K562 (cell line): ENCODE results near the gene ZSCAN25. TPM values are rescaled to one million over a fixed set of nuclear protein-coding genes. Genes with fewer than 3 reads are reported as not detected.
A peak's percentile ranks its signal among the peaks of the same experiment; 100 is the strongest.

Experiments
- ATAC-seq: fragments of 200-7000 bp; cut with Tn5 transposase; 3 replicates; pipeline ENCODE4 v1.9.1; 2020; ENCODE audit warnings: moderate library complexity
- BruUV-seq: library from RNA; stranded (reverse); fragments of 400-500 nt; replicated peaks from 2 replicates; lab custom pipeline; 2021; lab: Mats Ljungman, UMichigan
- CTCF ChIA-PET: fragments of 300-600 bp; formaldehyde crosslinking; extraction: SDS; loops from one replicate; lab custom pipeline; 2021; ENCODE audit warnings: low intra/inter-chr PET ratio; lab: Yijun Ruan, JAX
- POLR2A ChIA-PET: fragments of 300-600, 350-650 bp; sonication (Branson Sonifier 250); formaldehyde crosslinking; extraction: SDS; loops from one replicate; lab custom pipeline; 2021; ENCODE audit warnings: antibody characterized with exemption, inconsistent platforms; lab: Yijun Ruan, JAX
- DNase-seq, 4 experiments: peaks; one replicate each; pipeline versions ENCODE4 v3.0.0 to v3.0.0-alpha.2; 2011 to 2018; ENCODE audit warnings: low spot score in 3 of 4, mixed read lengths in 3 of 4; ENCODE audit errors: extremely low read depth in 1 of 4
- FAIRE-seq: peaks from 2 replicates; lab custom pipeline; 2011; peaks lifted over from hg19 to GRCh38; lab: Jason Lieb, UNC
- H2AFZ ChIP-seq: 2 replicates; pipeline ENCODE4 v1.6.0; 2011; ENCODE audit warnings: low read depth, low read length, control low read depth, inconsistent platforms
- H3K27ac ChIP-seq: fragments of 200-600 bp; 3 replicates; pipeline ENCODE4 v1.8.0; 2011; ENCODE audit warnings: low read depth, mild to moderate bottlenecking, control low read depth, inconsistent platforms, low read length, moderate library complexity, mixed read lengths; ENCODE audit errors: extremely low read depth
- H3K27me3 ChIP-seq, 2 experiments: fragments of 300-600 bp in 1 of 2; 2 replicates in 1 of 2; 3 replicates in 1 of 2; pipeline versions ENCODE4 v1.6.0 to v1.8.0; 2011; ENCODE audit warnings: inconsistent platforms in 2 of 2, low read length in 2 of 2, mild to moderate bottlenecking in 1 of 2, mixed read lengths in 1 of 2, moderate library complexity in 1 of 2; ENCODE audit not compliant: control insufficient read depth in 2 of 2, insufficient read depth in 2 of 2
- H3K36me3 ChIP-seq: fragments of 300-600 bp; 3 replicates; pipeline ENCODE4 v1.8.0; 2011; ENCODE audit warnings: mild to moderate bottlenecking, low read length, inconsistent platforms; ENCODE audit not compliant: control insufficient read depth, insufficient read depth
- H3K4me1 ChIP-seq, 2 experiments: fragments of 200-600 bp in 1 of 2; replicated peaks in 1 of 2; 2 replicates in 1 of 2; 3 replicates in 1 of 2; pipeline versions ENCODE4 v1.5.1 to v1.8.0; 2011; ENCODE audit warnings: inconsistent platforms in 2 of 2, low read length in 2 of 2, mild to moderate bottlenecking in 1 of 2, mixed read lengths in 1 of 2, moderate library complexity in 1 of 2; ENCODE audit not compliant: control insufficient read depth in 2 of 2, insufficient read depth in 2 of 2
- H3K4me2 ChIP-seq: 2 replicates; pipeline ENCODE4 v1.6.1; 2011; ENCODE audit warnings: low read length, control low read depth, inconsistent platforms, mixed read lengths; ENCODE audit not compliant: insufficient read depth
- H3K4me3 ChIP-seq: fragments of 200-600 bp; sonication (generic), shearing (Covaris generic); 2 replicates; pipeline ENCODE4 v1.5.1; 2016; ENCODE audit warnings: control low read depth, inconsistent platforms
- H3K79me2 ChIP-seq: fragments of 200-600 bp; 3 replicates; pipeline ENCODE4 v1.8.0; 2011; ENCODE audit warnings: low read length, inconsistent platforms; ENCODE audit not compliant: control insufficient read depth, insufficient read depth
- H3K9ac ChIP-seq, 2 experiments: 2 replicates each; pipeline versions ENCODE4 v1.6.0 to v1.6.1; 2011; ENCODE audit warnings: low read depth in 2 of 2, low read length in 2 of 2, control low read depth in 1 of 2, inconsistent platforms in 1 of 2, mild to moderate bottlenecking in 1 of 2, mixed read lengths in 1 of 2; ENCODE audit not compliant: insufficient read depth in 1 of 2
- H3K9me1 ChIP-seq: one replicate; pipeline ENCODE4 v1.6.0; 2011; ENCODE audit warnings: inconsistent platforms, mild to moderate bottlenecking, low read length, moderate library complexity; ENCODE audit not compliant: control insufficient read depth, insufficient read depth
- H3K9me3 ChIP-seq: replicated peaks from 2 replicates; pipeline ENCODE4 v1.5.1; 2011; ENCODE audit warnings: low read depth, low read length, inconsistent platforms; ENCODE audit not compliant: control insufficient read depth, insufficient read depth
- H4K20me1 ChIP-seq: replicated peaks from 2 replicates; pipeline ENCODE4 v1.6.1; 2011; ENCODE audit warnings: low read length, inconsistent platforms, mixed read lengths; ENCODE audit not compliant: control insufficient read depth, insufficient read depth
- CBX2 ChIP-seq: fragments of 200-600 bp; sonication (generic); IDR thresholded peaks from one replicate; pipeline ENCODE4 v1.6.1; 2012; ENCODE audit warnings: mild to moderate bottlenecking, low read length, inconsistent platforms; ENCODE audit not compliant: insufficient read depth, poor library complexity, severe bottlenecking
- FOXA3 ChIP-seq, 2 experiments: fragments of 450-650 bp in 1 of 2; sonication (generic) in 1 of 2; formaldehyde crosslinking; IDR thresholded peaks in 1 of 2; conservative IDR thresholded peaks in 1 of 2; 2 replicates each; pipeline versions ENCODE4 v1.4.0 to v1.8.0; 2020 to 2022; ENCODE audit warnings: mild to moderate bottlenecking in 2 of 2, missing genetic modification reagents in 1 of 2
- FOXK1 ChIP-seq: sonication (generic); formaldehyde crosslinking; IDR thresholded peaks from 2 replicates; pipeline ENCODE4 v1.8.0; 2022; ENCODE audit warnings: missing genetic modification reagents, mild to moderate bottlenecking, borderline replicate concordance
- MAFG ChIP-seq: fragments of 450-650 bp; conservative IDR thresholded peaks from 2 replicates; pipeline ENCODE4 v1.6.1; 2016; ENCODE audit warnings: missing genetic modification characterization, missing compliant biosample characterization
- MAFK ChIP-seq: IDR thresholded peaks from 2 replicates; pipeline ENCODE4 v1.6.1; 2011; ENCODE audit warnings: low read length, improper control_type of control experiment
- NFYB ChIP-seq: IDR thresholded peaks from 2 replicates; pipeline ENCODE4 v1.6.1; 2011; ENCODE audit warnings: mild to moderate bottlenecking, moderate library complexity; ENCODE audit not compliant: insufficient read length; ENCODE audit errors: extremely low read depth
- TEAD2 ChIP-seq: fragments of 450-650 bp; IDR thresholded peaks from 2 replicates; pipeline ENCODE4 v1.6.1; 2016; ENCODE audit warnings: missing genetic modification characterization, control low read depth, missing compliant biosample characterization
- TFE3 ChIP-seq: fragments of 450-650 bp; formaldehyde crosslinking; IDR thresholded peaks from 2 replicates; pipeline ENCODE4 v1.4.0; 2020; ENCODE audit warnings: mild to moderate bottlenecking, mixed read lengths
- TSC22D4 ChIP-seq: fragments of 450-650 bp; IDR thresholded peaks from 2 replicates; pipeline ENCODE4 v1.6.1; 2016; ENCODE audit warnings: missing genetic modification characterization, missing biosample characterization, control low read depth
- XRCC5 ChIP-seq: fragments of 200-400 bp; formaldehyde crosslinking; IDR thresholded peaks from 2 replicates; pipeline ENCODE4 v1.6.1; 2017; ENCODE audit warnings: low read depth, mild to moderate bottlenecking, low read length
- ZNF316 ChIP-seq: fragments of 450-650 bp; IDR thresholded peaks from 2 replicates; pipeline ENCODE4 v1.6.1; 2016
- ZNF384 ChIP-seq: IDR thresholded peaks from 2 replicates; pipeline ENCODE4 v1.6.1; 2012; ENCODE audit warnings: low read depth, low read length, improper control_type of control experiment
- ZNF707 ChIP-seq: fragments of 250-450 bp; sonication (Bioruptor Pico); conservative IDR thresholded peaks from 2 replicates; pipeline ENCODE4 v1.8.0; 2022; ENCODE audit warnings: inconsistent platforms, mild to moderate bottlenecking, moderate library complexity
- ZNF778 ChIP-seq: fragments of 450-650 bp; formaldehyde crosslinking; IDR thresholded peaks from 2 replicates; pipeline ENCODE4 v1.4.0; 2020; ENCODE audit warnings: mild to moderate bottlenecking, moderate library complexity
- WGBS: fragments of 100-300 bp; shearing (Covaris generic); methylation state at CpG from one replicate; pipeline ENCODE4 v1.1.6; 2016; ENCODE audit warnings: low coverage, mixed read lengths; ENCODE audit not compliant: insufficient coverage; ENCODE audit errors: missing lambda C conversion rate; 5-methylcytosine and 5-hydroxymethylcytosine counted together
- in situ Hi-C: fragments of 300-500 bp; cut with MboI; formaldehyde crosslinking; loops from 4 replicates; pipeline ENCODE4 v1.15.0; 2018; ENCODE audit warnings: inconsistent platforms, mixed read lengths
- intact Hi-C: fragments of 100-400 bp; cut with micrococcal nuclease; formaldehyde crosslinking; loops from 2 replicates; pipeline ENCODE4 v1.14.2; 2022
- polyA plus RNA-seq, 8 experiments: library from polyadenylated mRNA; depleted of rRNA in 4 of 8; stranded (reverse) in 5 of 8; unstranded in 3 of 8; fragments of >200 nt; fragmentation: Nextera tagmentation in 2 of 8; fragmentation: Illumina TruSeq in 1 of 8; extraction: Ambion mirVana in 2 of 8; extraction: Trizol in 1 of 8; gene quantifications; 2 replicates each; pipeline versions ENCODE4 v1.2.1 to v1.2.3, GENCODE V29; 2011 to 2014; ENCODE audit warnings: inconsistent platforms in 1 of 8, missing spikeins in 1 of 8
- total RNA-seq, 7 experiments: library from RNA; depleted of rRNA in 6 of 7; stranded (reverse); fragments of >200 nt in 6 of 7; fragmentation: Illumina TruSeq in 2 of 7; extraction: Trizol in 2 of 7; gene quantifications; 2 replicates each; pipeline versions ENCODE4 v1.2.1 to v1.2.3, GENCODE V29; 2011 to 2021; ENCODE audit warnings: low replicate concordance in 1 of 7
- TF ChIP-seq, protein P1 (sequence below): fragments of 450-650 bp; IDR thresholded peaks from one replicate; pipeline ENCODE4 v1.6.1; 2018; ENCODE audit warnings: mild to moderate bottlenecking, moderate library complexity; ENCODE audit not compliant: partially characterized antibody

ZSCAN25 gene
- total and polyA plus RNA-seq, 9 of the 15 experiments (the other 6 are each of a cell fraction or from before 2014, with no cell fraction given): 0.94 to 18.4 (median 12.8) TPM

DNA sequence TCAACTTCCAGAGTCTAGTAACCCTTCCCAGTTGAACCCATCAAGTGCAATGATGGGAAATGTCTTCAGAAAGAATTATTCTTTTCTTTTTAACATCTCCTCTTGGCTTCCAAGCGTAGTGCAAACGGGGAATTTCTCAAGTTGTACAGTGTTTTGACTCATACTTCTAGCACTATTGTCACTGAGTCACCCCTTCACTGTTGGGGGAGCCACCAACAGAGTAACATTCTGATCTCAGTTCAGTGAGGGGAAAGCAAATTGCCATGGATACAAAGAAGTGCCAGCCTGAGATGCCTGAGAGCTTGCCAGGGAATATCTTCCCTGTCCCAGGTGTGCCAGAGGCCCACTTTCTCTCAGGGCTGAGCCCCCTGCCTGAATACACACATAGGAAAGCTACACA lies 32.1 kb downstream of the ZSCAN25 start:
- no peak for DNase-seq
- H3K4me2 ChIP-seq: no peak overlapping the region
- H4K20me1 ChIP-seq: no peaks in the 10 kb centered on the region
- no peak overlapping the region for H3K9ac ChIP-seq
- H3K4me1 ChIP-seq: no peaks in the 10 kb centered on the region
- ChIA-PET CTCF (no interaction called here), POLR2A (interaction anchor here (1.5 kb wide), 1 partner anchor 18 kb away, joined by 3 read pairs; no protein-coding TSS in a partner anchor)
- 29% methylated on average over 2 of the region's 2 CpGs for WGBS
- in situ Hi-C loops: no loop called here
- H2AFZ ChIP-seq: no peak overlapping the region
- H3K9me1 ChIP-seq: no peaks in the 10 kb centered on the region
- no peak overlapping the region for H3K4me3 ChIP-seq
- H3K36me3 ChIP-seq: no peaks in the 10 kb centered on the region
- H3K9me3 ChIP-seq: no peaks in the 10 kb centered on the region
- FAIRE-seq: no peak
- no peaks in the 10 kb centered on the region for H3K79me2 ChIP-seq
- no TSS peak for BruUV-seq
- no peak overlapping the region for H3K27ac ChIP-seq
- H3K27me3 ChIP-seq: no peaks in the 10 kb centered on the region
- TF ChIP-seq TEAD2: no peak
- TF ChIP-seq FOXK1 (CRISPR knock-in tag): no peak
- no peak for TF ChIP-seq ZNF778
- TF ChIP-seq ZNF707 (CRISPR knock-in tag): no peak
- TF ChIP-seq TSC22D4 (tag): no peak
- no peak for ATAC-seq
- intact Hi-C loops: no loop called here

DNA sequence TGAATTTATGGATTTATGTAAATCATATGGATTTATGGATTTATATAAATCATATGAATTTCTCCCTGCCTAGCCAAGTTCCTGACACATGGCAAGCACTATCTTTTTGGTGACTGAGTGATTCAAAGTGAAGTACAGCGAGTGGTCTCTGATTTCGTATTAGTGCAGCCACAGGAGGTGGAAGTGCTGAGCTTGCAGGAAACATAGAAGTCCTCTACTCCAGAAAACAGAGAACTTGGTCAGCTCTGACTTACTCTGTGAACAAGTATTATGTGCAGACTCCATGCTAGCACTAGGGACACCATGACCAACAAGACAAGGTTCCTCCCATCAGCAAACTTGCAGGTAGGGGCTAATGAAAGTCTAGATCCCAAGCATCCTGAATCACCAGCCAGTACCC lies 34.5 kb downstream of the ZSCAN25 start:
- ChIA-PET POLR2A (interaction anchor here (0.8 kb wide), 1 partner anchor 21 kb away, joined by 3 read pairs; no protein-coding TSS in a partner anchor), CTCF (no interaction called here)
- Histone ChIP-seq H3K36me3 (no peaks in the 10 kb centered on the region), H3K9me1 (no peaks in the 10 kb centered on the region), H3K27ac (no peak overlapping the region), H3K4me1 (no peaks in the 10 kb centered on the region), H3K9me3 (no peaks in the 10 kb centered on the region), H3K79me2 (no peaks in the 10 kb centered on the region), H3K4me2 (no peak overlapping the region), H3K9ac (no peak overlapping the region), H3K4me3 (no peak overlapping the region), H3K27me3 (no peaks in the 10 kb centered on the region), H4K20me1 (no peaks in the 10 kb centered on the region), H2AFZ (no peak overlapping the region)
- intact Hi-C loops: no loop called here
- in situ Hi-C loops: no loop called here
- DNase-seq (no peak), FAIRE-seq (no peak), ATAC-seq (no peak)
- no TSS peak for BruUV-seq
- 56% methylated on average over 2 of the region's 2 CpGs for WGBS
- TF ChIP-seq ZNF316: peak; percentile 77
- no peak for TF ChIP-seq TFE3 (CRISPR knock-in tag)
- TF ChIP-seq, protein P1, sequence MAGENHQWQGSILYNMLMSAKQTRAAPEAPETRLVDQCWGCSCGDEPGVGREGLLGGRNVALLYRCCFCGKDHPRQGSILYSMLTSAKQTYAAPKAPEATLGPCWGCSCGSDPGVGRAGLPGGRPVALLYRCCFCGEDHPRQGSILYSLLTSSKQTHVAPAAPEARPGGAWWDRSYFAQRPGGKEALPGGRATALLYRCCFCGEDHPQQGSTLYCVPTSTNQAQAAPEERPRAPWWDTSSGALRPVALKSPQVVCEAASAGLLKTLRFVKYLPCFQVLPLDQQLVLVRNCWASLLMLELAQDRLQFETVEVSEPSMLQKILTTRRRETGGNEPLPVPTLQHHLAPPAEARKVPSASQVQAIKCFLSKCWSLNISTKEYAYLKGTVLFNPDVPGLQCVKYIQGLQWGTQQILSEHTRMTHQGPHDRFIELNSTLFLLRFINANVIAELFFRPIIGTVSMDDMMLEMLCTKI: no peak
- 0 out of 2 replicates have a peak, but pooled peaks have one; percentile 56 for TF ChIP-seq MAFG
- TF ChIP-seq NFYB: no peak
- TF ChIP-seq ZNF384: no peak
- peak; percentile 76 for TF ChIP-seq MAFK
- TF ChIP-seq FOXA3 (CRISPR knock-in tag; conservative IDR thresholded peaks at IDR 0.05 in 1 of 2, IDR thresholded peaks at IDR 0.05 in 1 of 2): no peak
- no peak for TF ChIP-seq CBX2
- TF ChIP-seq XRCC5: no peak
